GM18873 (cell line): ENCODE data around the gene SLC17A6.

Experiments used
- ATAC-seq: cut with Tn5 transposase; IDR thresholded peaks from one replicate; pipeline ENCODE4 v1.9.1; 2021; ENCODE audit warnings: mild to moderate bottlenecking, moderate library complexity, moderate number of reproducible peaks; ENCODE audit not compliant: unreplicated experiment, low FRiP score

SLC17A6 gene

GRCh38 chr11:22337596-22338485 lies at the start of gene SLC17A6:
TSS of gene SLC17A6 (plus strand) at chr11:22338381. CDS start at chr11:22338534, 153 bp downstream.
- no peak for ATAC-seq

- ATAC-seq, result no peak
Observed at GRCh38 chr11:22302368-22302767, 35.8 kb upstream of the SLC17A6 start.

GRCh38 chr11:22304337-22304961 lies 33.7 kb upstream of the SLC17A6 start:
- no peak for ATAC-seq

GRCh38 chr11:22317656-22318055 lies 20.5 kb upstream of the SLC17A6 start:
- ATAC-seq, result no peak

GRCh38 chr11:22331771-22332170 lies 6.4 kb upstream of the SLC17A6 start:
- no peak for ATAC-seq

- no peak for ATAC-seq
Observed at GRCh38 chr11:22336587-22336986, 1.6 kb upstream of the SLC17A6 start.

- ATAC-seq, result no peak
Observed at GRCh38 chr11:22339611-22340010, 1.4 kb downstream of the SLC17A6 start.

GRCh38 chr11:22340235-22340634 lies 2.1 kb downstream of the SLC17A6 start:
- no peak for ATAC-seq

- ATAC-seq, result no peak
Observed at GRCh38 chr11:22340701-22341587, 2.8 kb downstream of the SLC17A6 start.

GRCh38 chr11:22341588-22341931 lies 3.4 kb downstream of the SLC17A6 start:
- no peak for ATAC-seq

GRCh38 chr11:22342211-22343031 lies 4.2 kb downstream of the SLC17A6 start:
- ATAC-seq, result no peak

- ATAC-seq, result no peak
Observed at GRCh38 chr11:22343032-22343324, 4.8 kb downstream of the SLC17A6 start.

GRCh38 chr11:22343371-22344032 lies 5.3 kb downstream of the SLC17A6 start:
- ATAC-seq, result no peak

GRCh38 chr11:22344081-22344480 lies 5.9 kb downstream of the SLC17A6 start:
- ATAC-seq, result no peak

GRCh38 chr11:22346282-22346681 lies 8.1 kb downstream of the SLC17A6 start:
- no peak for ATAC-seq

- ATAC-seq, result no peak
Observed at GRCh38 chr11:22347857-22348487, 9.8 kb downstream of the SLC17A6 start.

- ATAC-seq, result no peak
Observed at GRCh38 chr11:22349491-22349890, 11.3 kb downstream of the SLC17A6 start.

GRCh38 chr11:22359295-22359694 lies 21.1 kb downstream of the SLC17A6 start:
- ATAC-seq, result no peak

- no peak for ATAC-seq
Observed at GRCh38 chr11:22371160-22371559, 33.0 kb downstream of the SLC17A6 start.
